Vagina (tissue), 2 donors: Measurements from ENCODE around the gene ZSCAN26.
A peak's percentile ranks its signal among the peaks of the same experiment; 100 is the strongest.

Experiments used
- CTCF ChIP-seq, 3 experiments: fragments of 450-650 bp in 2 of 3; fragments of 200-600 bp in 1 of 3; sonication (generic) in 1 of 3; IDR thresholded peaks; one replicate each; pipeline ENCODE4 v1.5.1; 2017 to 2019; ENCODE audit warnings: antibody characterized with exemption in 3 of 3, mild to moderate bottlenecking in 2 of 3, moderate library complexity in 2 of 3
- POLR2AphosphoS5 ChIP-seq, 2 donors: sonication (generic); formaldehyde crosslinking; IDR thresholded peaks; one replicate each; pipeline ENCODE4 v1.9.0; 2017; ENCODE audit warnings: antibody characterized with exemption in 2 of 2, mild to moderate bottlenecking in 2 of 2, low read depth in 1 of 2; ENCODE audit not compliant: insufficient read depth in 1 of 2

GRCh38 chr6:28258877-28259777, 7.8 kb upstream of the ZSCAN26 start, which contains the start of gene NKAPL:
- no peak for TF ChIP-seq CTCF (IDR thresholded peaks at IDR 0.05)
- peak in 1 of 2 donors; percentile 65 for TF ChIP-seq POLR2AphosphoS5 (IDR thresholded peaks at IDR 0.05; ENCODE audit: insufficient read depth in 1 of 2, low read depth in 1 of 2)
